BE2C (cell line): ENCODE measurements around the gene NOX3.

Source experiments
- DNase-seq: peaks from one replicate; pipeline ENCODE4 v3.0.0-alpha.2; 2020
- H3K27me3 ChIP-seq: fragments of 250-450 bp; sonication (Bioruptor Pico); 2 replicates; pipeline ENCODE4 v1.5.1; 2020; ENCODE audit warnings: mild to moderate bottlenecking
- H3K36me3 ChIP-seq: fragments of 250-450 bp; sonication (Bioruptor Pico); 2 replicates; pipeline ENCODE4 v1.5.1; 2020; ENCODE audit warnings: mild to moderate bottlenecking
- H3K4me1 ChIP-seq: fragments of 250-450 bp; sonication (Bioruptor Pico); 2 replicates; pipeline ENCODE4 v1.5.1; 2020
- H3K4me3 ChIP-seq: 2 replicates; pipeline ENCODE4 v1.5.1; 2011; ENCODE audit warnings: low read depth, low read length
- H3K9me3 ChIP-seq: fragments of 250-450 bp; sonication (Bioruptor Pico); 2 replicates; pipeline ENCODE4 v1.5.1; 2020
- TF ChIP-seq, protein P1 (sequence below): IDR thresholded peaks from 2 replicates; pipeline ENCODE4 v1.5.1; 2012; ENCODE audit warnings: mild to moderate bottlenecking, low read depth, low read length

Gene NOX3

GRCh38 chr6:155380666-155381332 lies 74.8 kb downstream of the NOX3 start:
- H3K4me3 ChIP-seq, result no peak overlapping the region
- TF ChIP-seq, protein P1, sequence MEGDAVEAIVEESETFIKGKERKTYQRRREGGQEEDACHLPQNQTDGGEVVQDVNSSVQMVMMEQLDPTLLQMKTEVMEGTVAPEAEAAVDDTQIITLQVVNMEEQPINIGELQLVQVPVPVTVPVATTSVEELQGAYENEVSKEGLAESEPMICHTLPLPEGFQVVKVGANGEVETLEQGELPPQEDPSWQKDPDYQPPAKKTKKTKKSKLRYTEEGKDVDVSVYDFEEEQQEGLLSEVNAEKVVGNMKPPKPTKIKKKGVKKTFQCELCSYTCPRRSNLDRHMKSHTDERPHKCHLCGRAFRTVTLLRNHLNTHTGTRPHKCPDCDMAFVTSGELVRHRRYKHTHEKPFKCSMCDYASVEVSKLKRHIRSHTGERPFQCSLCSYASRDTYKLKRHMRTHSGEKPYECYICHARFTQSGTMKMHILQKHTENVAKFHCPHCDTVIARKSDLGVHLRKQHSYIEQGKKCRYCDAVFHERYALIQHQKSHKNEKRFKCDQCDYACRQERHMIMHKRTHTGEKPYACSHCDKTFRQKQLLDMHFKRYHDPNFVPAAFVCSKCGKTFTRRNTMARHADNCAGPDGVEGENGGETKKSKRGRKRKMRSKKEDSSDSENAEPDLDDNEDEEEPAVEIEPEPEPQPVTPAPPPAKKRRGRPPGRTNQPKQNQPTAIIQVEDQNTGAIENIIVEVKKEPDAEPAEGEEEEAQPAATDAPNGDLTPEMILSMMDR, result peak; percentile 10; the same call in 1 of the 2 replicates
- H3K4me1 ChIP-seq, result peaks cover 3% of the 10 kb centered on the region; the same call in 1 of the 2 replicates
- DNase-seq, result no peak
- no peaks in the 10 kb centered on the region for H3K9me3 ChIP-seq
- no peaks in the 10 kb centered on the region for H3K27me3 ChIP-seq
- H3K36me3 ChIP-seq, result no peaks in the 10 kb centered on the region

- Histone ChIP-seq H3K27me3 (no peaks in the 10 kb centered on the region), H3K36me3 (no peaks in the 10 kb centered on the region), H3K4me1 (peaks cover 3% of the 10 kb centered on the region; the same call in 1 of the 2 replicates), H3K4me3 (no peak overlapping the region), H3K9me3 (no peaks in the 10 kb centered on the region)
- DNase-seq, result no peak
- TF ChIP-seq, protein P1, result no peak
Observed at GRCh38 chr6:155378724-155379123, 76.9 kb downstream of the NOX3 start.

GRCh38 chr6:155378276-155378675 lies 77.4 kb downstream of the NOX3 start:
- no peak overlapping the region for H3K4me3 ChIP-seq
- no peaks in the 10 kb centered on the region for H3K36me3 ChIP-seq
- H3K9me3 ChIP-seq, result no peaks in the 10 kb centered on the region
- no peak for DNase-seq
- no peaks in the 10 kb centered on the region for H3K27me3 ChIP-seq
- TF ChIP-seq, protein P1, result no peak
- H3K4me1 ChIP-seq, result peaks cover 3% of the 10 kb centered on the region; the same call in 1 of the 2 replicates

- Histone ChIP-seq H3K36me3 (no peaks in the 10 kb centered on the region), H3K4me1 (peaks cover 3% of the 10 kb centered on the region; the same call in 1 of the 2 replicates), H3K9me3 (no peaks in the 10 kb centered on the region), H3K27me3 (no peaks in the 10 kb centered on the region), H3K4me3 (no peak overlapping the region)
- TF ChIP-seq, protein P1, result no peak
- DNase-seq, result no peak
Observed at GRCh38 chr6:155377061-155377460, 78.6 kb downstream of the NOX3 start.

GRCh38 chr6:155375801-155376200 lies 79.8 kb downstream of the NOX3 start:
- no peak overlapping the region for H3K4me3 ChIP-seq
- H3K4me1 ChIP-seq, result peaks cover 3% of the 10 kb centered on the region; the same call in 1 of the 2 replicates
- DNase-seq, result no peak
- TF ChIP-seq, protein P1, result no peak
- no peaks in the 10 kb centered on the region for H3K9me3 ChIP-seq
- no peaks in the 10 kb centered on the region for H3K27me3 ChIP-seq
- H3K36me3 ChIP-seq, result no peaks in the 10 kb centered on the region

DNA sequence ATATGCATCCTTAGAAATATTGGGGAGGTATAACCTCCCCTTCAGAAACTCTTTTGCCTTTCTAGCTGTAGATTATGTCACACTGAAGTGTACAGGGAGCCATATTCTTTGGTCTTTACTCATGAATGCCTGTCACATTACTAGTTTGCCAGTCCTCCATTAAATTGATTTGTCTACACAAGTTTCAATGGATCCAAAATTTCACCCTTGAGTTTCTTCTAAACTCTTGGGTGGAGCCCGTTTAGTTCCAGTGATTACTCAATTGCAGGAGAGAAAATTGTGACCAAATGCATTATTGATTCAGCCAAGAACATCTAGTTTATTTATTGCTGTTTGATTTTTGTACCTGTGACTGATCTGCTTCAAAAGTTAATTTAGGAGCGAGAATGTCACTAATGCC lies 81.0 kb downstream of the NOX3 start:
- no peak for DNase-seq
- TF ChIP-seq, protein P1, result no peak
- no peak overlapping the region for H3K4me3 ChIP-seq

More for the DNA sequence above, 81.0 kb downstream of the NOX3 start:
- Histone ChIP-seq H3K36me3 (no peaks in the 10 kb centered on the region), H3K27me3 (no peaks in the 10 kb centered on the region), H3K4me1 (peaks cover 3% of the 10 kb centered on the region; the same call in 1 of the 2 replicates), H3K9me3 (no peaks in the 10 kb centered on the region)
